ENCODE data around the gene LSS. TPM values are rescaled to one million over a fixed set of nuclear protein-coding genes. Genes with fewer than 3 reads are reported as not detected.

The LSS gene
- total RNA-seq, 4 donors from 2014 or later = 53.2 to 75.2 (median 62.3) TPM

- intact Hi-C loops (cut with DNase I; ENCODE audit: low total_unique reads) = no loop called here
- Histone ChIP-seq H3K36me3 (peaks cover 0 to 72% (median 35%) of the 10 kb centered on the region in 4 donors), H3K9me3 (no peaks in the 10 kb centered on the region), H3K27ac (no peak overlapping the region), H3K4me3 (no peak overlapping the region), H3K4me1 (no peaks in the 10 kb centered on the region), H3K27me3 (no peaks in the 10 kb centered on the region)
- no peak for DNase-seq
- 78 to 89% methylated on average over 8 to 12 of the region's 12 CpGs for WGBS, 2 donors (ENCODE audit: low coverage in 1 of 2)
- in situ Hi-C loops (cut with MboI; ENCODE audit: low pct_ligation_motif_present in 1 of 4, low pct_unique_long_range_greater_than_20kb in 1 of 4, low sequenced_read_pairs in 3 of 4) = no loop called here
- TF ChIP-seq POLR2A (IDR thresholded peaks at IDR 0.05) (no peak), CTCF (IDR thresholded peaks at IDR 0.05) (no peak), POLR2AphosphoS5 (IDR thresholded peaks at IDR 0.05) (no peak), EP300 (IDR thresholded peaks at IDR 0.05; ENCODE audit: low read depth) (no peak)
Measured at GRCh38 chr21:46254208-46254975, 25.8 kb upstream of the LSS start.

GRCh38 chr21:46253610-46254124 is 25.1 kb upstream of the LSS start:
- no peak for DNase-seq
- 21 to 67% methylated on average over 2 to 8 of the region's 8 CpGs for WGBS, 2 donors (ENCODE audit: low coverage in 1 of 2)
- peaks cover 0 to 68% (median 34%) of the 10 kb centered on the region in 4 donors for H3K36me3 ChIP-seq

GRCh38 chr21:46252840-46253239 is 24.3 kb upstream of the LSS start:
- Histone ChIP-seq H3K4me1 (no peaks in the 10 kb centered on the region), H3K27me3 (no peaks in the 10 kb centered on the region), H3K9me3 (no peaks in the 10 kb centered on the region), H3K27ac (no peak overlapping the region), H3K4me3 (no peak overlapping the region), H3K36me3 (peaks cover 0 to 68% (median 31%) of the 10 kb centered on the region in 4 donors)
- TF ChIP-seq CTCF (IDR thresholded peaks at IDR 0.05) = no peak
- TF ChIP-seq POLR2A (IDR thresholded peaks at IDR 0.05) = no peak
- TF ChIP-seq POLR2AphosphoS5 (IDR thresholded peaks at IDR 0.05) = no peak
- no peak for TF ChIP-seq EP300 (IDR thresholded peaks at IDR 0.05; ENCODE audit: low read depth)
- no peak for DNase-seq
- in situ Hi-C loops (cut with MboI; ENCODE audit: low pct_ligation_motif_present in 1 of 4, low pct_unique_long_range_greater_than_20kb in 1 of 4, low sequenced_read_pairs in 3 of 4) (no loop called here), intact Hi-C loops (cut with DNase I; ENCODE audit: low total_unique reads) (no loop called here)
- WGBS, 2 donors (ENCODE audit: low coverage in 1 of 2) = 90 to 97% methylated on average over 4 of the region's 4 CpGs

More at GRCh38 chr21:46253610-46254124, 25.1 kb upstream of the LSS start:
- in situ Hi-C loops (cut with MboI; ENCODE audit: low pct_ligation_motif_present in 1 of 4, low pct_unique_long_range_greater_than_20kb in 1 of 4, low sequenced_read_pairs in 3 of 4) = no loop called here
- TF ChIP-seq POLR2A (IDR thresholded peaks at IDR 0.05) (no peak), CTCF (IDR thresholded peaks at IDR 0.05) (no peak), EP300 (IDR thresholded peaks at IDR 0.05; ENCODE audit: low read depth) (no peak), POLR2AphosphoS5 (IDR thresholded peaks at IDR 0.05) (no peak)
- no peaks in the 10 kb centered on the region for H3K4me1 ChIP-seq
- no peak overlapping the region for H3K27ac ChIP-seq
- H3K27me3 ChIP-seq = no peaks in the 10 kb centered on the region
- no peaks in the 10 kb centered on the region for H3K9me3 ChIP-seq
- intact Hi-C loops (cut with DNase I; ENCODE audit: low total_unique reads) = no loop called here
- H3K4me3 ChIP-seq = no peak overlapping the region

- DNase-seq = no peak
- intact Hi-C loops (cut with DNase I; ENCODE audit: low total_unique reads) (no loop called here), in situ Hi-C loops (cut with MboI; ENCODE audit: low pct_ligation_motif_present in 1 of 4, low pct_unique_long_range_greater_than_20kb in 1 of 4, low sequenced_read_pairs in 3 of 4) (no loop called here)
- Histone ChIP-seq H3K9me3 (no peaks in the 10 kb centered on the region), H3K4me3 (no peak overlapping the region), H3K27ac (no peak overlapping the region), H3K4me1 (no peaks in the 10 kb centered on the region), H3K36me3 (peaks cover 0 to 65% (median 27%) of the 10 kb centered on the region in 4 donors), H3K27me3 (no peaks in the 10 kb centered on the region)
- 85 to 100% methylated on average over 1 to 6 of the region's 6 CpGs for WGBS, 2 donors (ENCODE audit: low coverage in 1 of 2)
- no peak for TF ChIP-seq POLR2AphosphoS5 (IDR thresholded peaks at IDR 0.05)
- no peak for TF ChIP-seq EP300 (IDR thresholded peaks at IDR 0.05; ENCODE audit: low read depth)
- no peak for TF ChIP-seq CTCF (IDR thresholded peaks at IDR 0.05)
- no peak for TF ChIP-seq POLR2A (IDR thresholded peaks at IDR 0.05)
Measured at GRCh38 chr21:46250146-46250725, 21.7 kb upstream of the LSS start.

Measured in transverse colon (tissue), 4 donors.